G401 (cell line): ENCODE results near the gene MRPS6. TPM values are rescaled to one million over a fixed set of nuclear protein-coding genes. Genes with fewer than 3 reads are reported as not detected.

ENCODE experiments used
- DNase-seq: peaks from one replicate; pipeline ENCODE4 v3.0.0-alpha.2; 2015; ENCODE audit warnings: low spot score
- in situ Hi-C: cut with HindIII; loops from 2 replicates; pipeline ENCODE4 v1.10.0; 2016; ENCODE audit warnings: low sequenced_read_pairs, mixed read lengths
- total RNA-seq: library from RNA; depleted of rRNA; stranded (reverse); fragments of >200 nt; shearing (Covaris generic); gene quantifications from 2 replicates; pipeline ENCODE4 v1.2.3, GENCODE V29; 2014

MRPS6 gene
- total RNA-seq, 1 experiment from 2014 or later = 118 TPM

DNA sequence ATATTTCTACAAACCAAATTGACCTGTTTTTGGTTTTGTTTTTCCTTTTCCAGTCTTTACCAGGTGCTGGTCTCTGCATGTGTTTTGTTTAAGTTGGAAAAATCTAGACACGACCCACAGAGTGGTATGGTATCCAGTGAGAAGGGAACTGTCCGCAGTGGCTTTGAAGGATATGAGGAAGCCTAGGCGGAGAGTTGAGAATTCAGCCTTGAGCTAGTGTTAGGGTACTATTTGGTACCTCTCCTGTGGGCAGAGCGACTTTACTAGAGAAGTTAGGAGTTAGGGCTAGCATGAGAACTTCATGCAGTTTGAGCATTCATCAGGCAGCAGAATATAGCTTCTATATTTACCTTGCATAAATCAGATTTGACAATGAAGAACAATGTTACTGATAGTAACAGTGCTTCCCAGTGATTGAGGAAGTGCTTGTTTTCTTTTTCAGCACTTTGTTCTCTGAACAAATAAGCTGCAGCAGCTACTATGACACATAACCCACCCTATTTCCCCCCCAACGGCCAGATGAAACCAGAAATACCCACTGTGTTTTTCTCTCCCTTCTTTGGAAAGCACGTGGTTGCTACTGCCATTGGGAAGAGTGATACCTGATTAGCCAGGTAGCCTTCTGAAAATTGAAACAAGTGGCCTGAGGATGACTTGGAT, 19.0 kb downstream of the MRPS6 start:
- DNase-seq = no peak
- in situ Hi-C loops = no loop called here

DNA sequence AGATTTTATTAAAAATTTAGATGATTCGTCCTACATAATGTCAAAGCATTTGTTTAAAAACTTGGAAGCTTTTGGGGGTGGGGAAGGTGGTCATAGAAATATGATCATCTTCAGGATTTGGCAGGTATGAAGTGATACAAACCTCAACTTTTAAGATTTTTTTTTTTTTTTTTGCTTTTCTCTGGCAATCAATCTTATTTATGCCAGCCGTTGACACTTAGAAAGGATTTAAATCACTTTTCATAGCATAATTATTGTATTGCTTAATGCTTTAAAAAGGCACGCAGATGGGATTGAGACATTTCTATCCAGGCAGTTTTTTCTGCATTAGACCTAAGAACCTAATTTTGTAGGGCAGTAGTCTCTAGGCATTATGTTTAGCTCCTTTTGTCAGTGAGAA, 19.7 kb downstream of the MRPS6 start:
- no peak for DNase-seq
- in situ Hi-C loops = no loop called here

DNA sequence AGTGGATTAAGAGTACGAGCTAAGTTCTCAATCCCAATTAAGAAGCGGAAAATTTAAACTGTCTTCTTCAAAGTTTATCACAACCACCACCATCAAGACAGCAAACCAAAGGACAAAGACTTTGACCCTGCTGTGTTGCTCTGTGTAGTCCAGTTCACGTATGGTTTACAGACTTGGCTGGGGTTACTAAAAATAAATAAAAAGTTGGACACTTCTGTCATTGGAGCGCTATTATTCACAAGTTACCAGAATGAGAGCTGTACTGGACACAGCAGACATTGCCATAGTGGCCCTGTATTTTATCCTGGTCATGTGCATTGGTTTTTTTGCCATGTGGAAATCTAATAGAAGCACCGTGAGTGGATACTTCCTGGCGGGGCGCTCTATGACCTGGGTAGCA, 21.6 kb downstream of the MRPS6 start:
- in situ Hi-C loops = no loop called here
- no peak for DNase-seq

DNA sequence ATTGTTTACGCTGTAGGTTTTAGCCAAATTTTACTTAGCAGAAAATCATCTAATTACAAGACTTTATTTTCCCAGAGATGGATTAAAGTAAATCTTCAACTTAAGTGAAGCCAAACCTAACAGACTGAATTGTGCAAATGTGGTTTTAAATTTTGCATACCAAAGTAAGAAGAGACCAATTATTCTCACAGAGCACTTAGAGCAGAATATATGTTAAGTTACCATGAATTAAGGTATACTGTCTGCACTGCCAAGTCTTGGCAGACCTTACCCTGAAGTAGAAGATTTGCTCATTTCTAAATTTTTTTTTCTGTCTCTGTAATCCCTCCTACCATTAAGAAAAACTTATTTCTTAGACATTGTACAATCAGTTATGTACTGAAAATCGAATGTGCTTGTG, 24.1 kb downstream of the MRPS6 start:
- in situ Hi-C loops = no loop called here
- DNase-seq = no peak

DNA sequence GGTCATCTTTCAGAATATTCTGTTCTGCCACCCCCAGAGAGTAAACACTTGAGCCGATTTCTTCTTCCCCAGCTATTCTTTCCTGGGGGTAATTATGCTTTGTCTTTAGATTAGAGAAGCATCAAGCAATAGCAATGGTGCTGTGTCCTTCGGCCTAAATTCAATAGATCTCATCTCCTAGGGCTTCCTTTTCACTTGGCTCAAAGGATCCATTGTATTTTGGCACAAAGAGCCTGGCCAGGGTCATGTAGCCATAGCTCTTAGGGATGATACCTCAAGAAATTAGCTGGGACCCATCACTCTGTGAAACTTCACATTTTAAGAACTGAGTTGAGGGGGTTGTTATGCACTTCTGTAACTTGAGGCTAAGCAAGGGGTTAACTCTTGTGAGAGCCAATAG, 27.0 kb downstream of the MRPS6 start:
- in situ Hi-C loops = no loop called here
- no peak for DNase-seq

DNA sequence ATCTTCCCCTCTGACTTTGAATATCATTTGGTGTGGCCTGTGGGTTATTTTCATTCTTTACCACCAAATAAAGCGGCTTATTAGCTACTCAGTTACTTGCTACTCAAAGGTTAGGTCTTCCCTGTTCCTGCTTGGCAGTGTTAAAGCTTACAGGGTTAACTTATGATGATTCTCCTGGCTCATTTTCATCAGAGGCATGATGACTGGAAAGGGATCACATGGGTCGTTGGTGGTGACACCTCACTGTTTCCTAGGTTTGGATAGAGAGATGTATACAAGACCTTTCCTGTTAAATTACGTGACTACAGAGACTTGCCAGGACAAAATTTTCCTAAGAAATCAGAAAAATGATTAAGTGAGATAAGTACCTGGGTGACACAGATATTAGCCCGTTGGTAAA, 27.4 kb downstream of the MRPS6 start:
- in situ Hi-C loops = no loop called here

DNA sequence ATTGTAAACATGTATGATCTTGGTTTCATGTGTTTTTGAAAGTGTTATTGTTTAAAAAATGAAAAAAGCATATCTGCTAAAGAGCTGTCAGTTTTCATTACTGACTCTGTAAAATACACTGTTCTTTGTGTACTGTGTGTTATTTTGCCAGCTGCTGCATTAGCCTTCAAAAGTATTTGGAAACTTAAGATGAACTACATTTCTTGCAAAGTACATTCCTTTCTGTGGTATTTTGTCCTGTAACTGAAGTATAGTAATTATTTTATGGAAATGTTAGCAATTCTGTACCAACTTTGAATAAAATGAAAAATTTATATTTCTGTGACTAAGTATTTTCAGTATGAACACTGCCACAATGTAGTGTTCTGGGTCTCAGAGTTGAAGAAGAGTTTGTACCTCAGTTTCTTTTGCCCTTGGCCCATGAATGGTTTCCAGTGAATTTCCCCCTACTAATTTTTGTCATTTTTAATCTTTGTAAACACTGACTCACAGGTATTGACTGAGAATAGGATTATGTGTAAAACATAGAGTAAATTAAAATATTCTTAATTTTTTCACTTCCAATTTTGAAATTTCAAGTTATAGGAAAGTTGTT, 32.7 kb downstream of the MRPS6 start:
- no peak for DNase-seq
- in situ Hi-C loops = no loop called here

More for the DNA sequence above, 27.4 kb downstream of the MRPS6 start:
- no peak for DNase-seq

DNA sequence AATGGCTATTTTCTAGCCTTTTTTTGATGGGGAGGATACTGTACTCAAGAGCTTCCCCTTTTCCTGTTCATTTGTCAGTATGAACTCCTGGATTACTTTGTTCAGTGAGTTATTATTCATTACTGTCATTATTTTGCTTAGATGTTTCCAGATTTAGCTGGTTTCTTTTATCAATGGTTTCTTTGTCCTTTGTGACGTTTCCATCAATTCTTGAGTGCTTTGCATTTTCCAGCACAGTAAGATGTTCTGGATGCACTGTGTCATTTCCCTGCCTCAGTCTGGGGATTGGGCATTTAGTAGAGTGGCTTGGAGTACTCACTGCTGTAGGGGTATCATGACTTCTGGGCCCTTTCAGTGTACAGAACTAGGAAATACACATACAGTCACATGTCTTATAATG, 34.2 kb downstream of the MRPS6 start:
- in situ Hi-C loops = no loop called here

DNA sequence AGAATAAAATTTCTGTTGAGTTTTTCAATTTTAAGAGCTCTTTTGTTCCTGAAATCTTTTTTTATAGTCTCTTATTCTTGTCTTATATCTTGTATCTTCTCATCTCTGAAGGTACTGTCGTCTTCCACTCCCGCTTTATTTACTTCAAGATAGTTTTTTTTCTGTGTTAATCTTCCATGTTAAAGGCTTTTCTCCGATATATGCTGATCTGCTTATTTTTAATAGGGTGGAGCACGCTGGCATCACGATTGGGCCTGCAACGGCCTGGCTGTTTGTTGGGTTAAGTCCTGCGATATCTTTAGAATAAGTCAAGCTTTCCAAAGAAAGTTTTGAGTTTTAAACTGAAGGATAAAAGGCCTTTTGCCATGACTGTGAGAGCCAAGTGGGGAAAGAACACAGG, 35.7 kb downstream of the MRPS6 start:
- in situ Hi-C loops = no loop called here
- DNase-seq = no peak

More for the DNA sequence above, 34.2 kb downstream of the MRPS6 start:
- no peak for DNase-seq

DNA sequence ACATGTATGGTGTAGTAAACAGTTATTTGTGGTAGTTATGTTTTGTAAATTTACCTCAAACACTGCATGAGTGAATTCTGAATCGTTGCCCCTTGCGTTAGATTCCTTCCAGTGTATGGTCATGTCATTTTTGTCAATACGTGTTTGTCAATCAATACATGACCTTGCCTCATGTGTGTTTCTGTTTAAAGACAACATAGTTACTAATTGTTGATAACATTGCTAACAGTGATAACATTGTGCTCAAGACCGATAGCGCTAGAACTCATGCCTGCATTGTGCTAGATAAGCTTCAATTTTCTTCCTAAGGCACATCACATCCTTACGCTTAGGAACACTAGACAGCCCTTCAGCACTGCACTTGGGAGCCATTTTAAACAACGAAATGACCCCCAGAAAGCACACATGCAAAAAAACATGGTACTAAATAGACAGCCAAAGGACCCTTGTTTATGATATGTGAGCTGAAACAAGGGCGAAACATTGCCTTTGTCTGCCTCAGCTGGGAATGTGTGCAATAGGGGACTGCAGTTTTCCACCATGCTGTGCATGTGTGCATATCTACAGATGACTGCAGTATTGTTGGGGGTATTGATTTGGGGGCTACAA, 37.3 kb downstream of the MRPS6 start:
- DNase-seq = no peak
- in situ Hi-C loops = no loop called here

DNA sequence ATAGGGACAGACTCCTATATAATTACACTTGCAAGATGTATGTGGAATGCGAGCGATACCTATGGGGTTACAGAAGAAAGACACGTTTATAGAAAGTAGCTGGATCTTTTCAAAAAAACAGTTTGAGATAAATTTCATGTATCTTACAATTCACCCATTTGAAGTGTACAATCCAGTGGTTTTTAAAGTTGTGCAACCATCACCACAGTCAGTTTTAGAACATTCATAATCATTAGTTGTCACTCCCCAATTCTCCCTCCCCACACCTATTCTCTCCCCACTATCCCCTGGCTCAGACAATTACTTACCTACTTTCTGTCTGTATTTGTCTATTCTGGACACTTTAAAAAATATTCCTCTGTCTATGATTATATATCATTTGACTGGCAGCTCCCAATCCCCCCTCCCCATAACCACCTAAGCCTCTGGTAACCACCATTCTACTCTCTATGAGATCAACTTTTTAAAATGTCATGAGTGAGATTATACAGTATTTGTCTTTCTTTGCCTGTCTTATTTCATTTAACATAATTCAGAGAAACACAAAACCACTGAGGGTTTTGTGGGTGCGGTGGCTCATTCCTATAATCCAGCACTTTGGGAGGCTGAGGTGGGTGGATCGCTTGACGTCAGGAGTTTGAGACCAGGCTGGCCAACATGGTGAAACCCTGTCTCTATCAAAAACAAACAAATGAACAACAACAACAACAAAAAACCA, 39.1 kb downstream of the MRPS6 start:
- DNase-seq = no peak
- in situ Hi-C loops = no loop called here

DNA sequence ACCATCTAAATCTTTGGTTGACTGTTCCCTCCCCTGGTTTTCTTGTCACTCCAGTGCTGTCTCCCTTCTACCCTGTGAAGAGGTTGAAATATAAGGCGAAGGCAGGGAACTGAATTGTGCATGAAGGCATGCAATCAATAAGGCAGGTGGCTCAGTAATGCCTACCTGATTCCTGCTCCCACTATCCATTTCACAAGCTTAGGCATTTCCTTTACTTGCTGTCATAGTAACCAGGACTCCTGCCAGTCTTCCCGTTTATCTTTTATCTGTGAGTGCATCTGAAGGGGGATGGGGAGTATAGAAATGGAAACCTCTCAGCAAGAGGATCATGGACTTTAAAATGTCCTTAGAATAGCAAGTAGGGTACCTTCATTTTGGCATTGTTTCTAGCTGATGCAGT, 40.5 kb downstream of the MRPS6 start:
- in situ Hi-C loops = no loop called here
- DNase-seq = no peak

DNA sequence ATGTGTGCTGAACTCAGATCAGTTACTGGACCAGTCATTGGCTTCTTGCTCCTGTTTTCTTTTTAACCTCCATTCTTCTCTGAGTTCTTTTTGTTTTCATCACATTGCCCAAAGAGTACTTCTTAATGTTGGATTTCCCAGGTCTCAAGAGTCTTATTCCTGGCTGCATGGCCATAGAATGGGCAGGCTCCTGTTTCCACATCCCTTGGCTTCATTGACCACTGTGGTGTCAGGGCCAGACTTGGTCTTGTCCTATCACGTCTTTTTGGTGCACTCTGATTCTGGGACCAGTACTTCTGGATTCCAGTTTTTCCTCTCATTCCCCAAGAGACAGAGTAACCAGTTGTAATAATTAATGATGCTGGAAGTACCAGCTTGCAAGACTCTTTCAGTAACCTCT, 41.8 kb downstream of the MRPS6 start:
- DNase-seq = no peak
- in situ Hi-C loops = no loop called here

DNA sequence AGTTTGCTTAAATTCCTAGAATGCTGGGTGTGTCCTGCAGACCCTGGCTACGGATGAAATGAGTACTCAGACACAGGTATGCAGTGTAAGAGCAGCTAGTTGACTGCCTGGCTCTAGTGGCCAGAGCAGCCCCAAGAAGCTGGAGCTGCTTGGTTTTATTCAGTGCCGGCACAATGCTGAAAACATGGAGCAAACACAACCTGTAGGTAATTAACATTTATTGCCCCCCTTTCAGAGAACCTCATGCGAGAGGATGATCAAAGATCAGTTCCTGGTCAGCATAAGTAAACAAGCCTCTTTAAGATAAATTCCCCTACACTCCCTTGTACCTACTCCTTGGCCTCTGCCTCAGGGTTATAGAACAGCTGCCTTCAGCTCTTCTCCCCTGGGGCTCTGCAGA, 43.2 kb downstream of the MRPS6 start:
- in situ Hi-C loops = no loop called here
- DNase-seq = no peak

DNA sequence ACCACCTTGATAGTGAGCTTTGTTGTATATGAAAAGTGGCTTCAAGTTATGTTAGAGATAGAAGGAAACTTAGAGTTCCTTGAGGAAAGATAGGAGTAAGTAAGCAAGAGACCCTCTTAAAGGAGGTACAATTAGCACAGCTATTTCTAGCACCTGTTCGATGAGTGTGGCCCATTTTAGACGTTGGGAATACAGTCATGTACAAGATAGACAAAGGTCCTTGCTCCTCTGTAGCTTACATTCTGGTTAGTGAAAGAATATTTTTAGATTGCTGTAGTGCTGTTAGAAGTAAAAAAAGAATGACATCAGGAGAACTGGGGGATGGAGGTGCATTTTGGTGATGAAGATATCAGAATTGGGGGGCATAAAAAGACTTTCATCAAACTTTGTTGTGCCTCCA, 47.5 kb downstream of the MRPS6 start:
- in situ Hi-C loops = no loop called here
- no peak for DNase-seq

DNA sequence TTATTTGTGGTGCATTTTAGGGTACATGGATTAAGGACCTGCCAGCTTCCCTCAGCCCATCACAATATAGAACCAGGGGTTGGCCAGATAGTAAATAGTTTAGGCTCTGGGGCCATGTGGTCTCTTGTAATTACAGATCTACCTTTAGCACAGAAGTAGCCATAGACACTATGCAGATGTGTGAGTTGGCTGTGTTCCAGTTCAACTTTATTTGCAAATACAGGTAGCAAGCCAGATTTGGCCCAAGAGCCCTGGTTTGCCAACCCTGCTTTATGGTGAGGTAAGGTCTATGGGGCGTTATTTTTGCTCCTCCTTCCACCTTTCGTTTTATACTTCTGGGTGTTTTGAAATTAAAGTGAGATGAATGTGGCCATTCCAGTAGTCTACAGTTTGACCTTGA, 48.7 kb downstream of the MRPS6 start:
- in situ Hi-C loops = no loop called here
- DNase-seq = no peak

DNA sequence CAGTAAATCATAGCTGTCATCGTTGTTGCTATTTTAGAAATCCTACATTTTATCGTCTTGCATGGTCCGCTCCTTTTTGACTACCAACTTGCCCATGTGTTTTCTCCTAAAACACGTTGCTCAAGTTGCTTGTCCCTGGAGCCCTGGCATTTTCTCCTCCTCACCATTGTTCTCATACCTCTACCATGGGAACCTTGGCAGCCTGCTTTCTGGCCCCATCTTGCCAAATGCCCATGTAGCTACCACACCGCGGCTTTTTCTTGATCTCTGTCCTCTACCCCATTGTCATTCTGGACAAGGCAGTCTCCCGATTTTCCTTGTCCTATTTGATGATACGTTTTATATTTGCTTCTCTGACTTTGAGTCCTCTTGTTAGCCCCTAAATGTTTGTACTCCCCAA, 50.2 kb downstream of the MRPS6 start:
- DNase-seq = no peak
- in situ Hi-C loops = no loop called here

DNA sequence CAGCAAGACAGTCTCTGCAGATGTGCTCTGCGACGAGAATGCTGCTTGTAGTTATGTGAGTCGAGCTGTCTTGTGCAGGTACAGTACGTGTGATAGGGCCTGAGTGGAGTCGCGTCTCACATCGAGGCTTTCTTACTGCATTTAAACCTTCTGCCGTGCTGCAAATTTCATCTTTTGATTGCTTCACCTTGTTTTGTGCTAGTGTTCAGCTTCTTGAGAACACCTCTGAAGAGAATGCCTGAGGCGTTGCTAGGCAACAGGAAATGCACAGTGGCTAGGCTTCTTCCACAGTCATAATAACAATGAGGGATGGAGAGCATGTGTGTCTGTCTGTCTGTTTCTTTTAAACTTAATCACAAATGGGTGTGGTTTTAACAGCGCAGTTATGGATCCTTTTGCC, 52.9 kb downstream of the MRPS6 start:
- no peak for DNase-seq
- in situ Hi-C loops = no loop called here

DNA sequence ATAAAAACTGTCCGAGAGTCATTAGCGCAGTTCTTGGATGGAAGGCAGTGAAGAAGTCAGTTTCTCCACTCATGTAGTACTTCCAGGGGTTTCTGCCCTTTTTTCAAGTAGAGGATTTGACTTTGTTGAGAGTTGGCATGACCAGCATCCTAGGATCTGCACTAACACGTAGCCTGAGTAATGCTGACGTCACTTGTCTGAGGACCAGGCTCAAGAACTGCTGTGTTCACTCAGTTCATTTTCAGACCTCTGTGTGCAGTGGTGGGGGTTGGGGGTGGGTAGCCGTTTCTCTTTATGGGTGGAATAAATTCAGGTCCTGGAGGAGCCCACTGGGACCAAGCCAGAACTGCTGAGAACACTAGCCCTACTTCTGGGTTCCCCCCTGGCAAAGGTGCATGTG, 53.3 kb downstream of the MRPS6 start:
- no peak for DNase-seq
- in situ Hi-C loops = no loop called here

DNA sequence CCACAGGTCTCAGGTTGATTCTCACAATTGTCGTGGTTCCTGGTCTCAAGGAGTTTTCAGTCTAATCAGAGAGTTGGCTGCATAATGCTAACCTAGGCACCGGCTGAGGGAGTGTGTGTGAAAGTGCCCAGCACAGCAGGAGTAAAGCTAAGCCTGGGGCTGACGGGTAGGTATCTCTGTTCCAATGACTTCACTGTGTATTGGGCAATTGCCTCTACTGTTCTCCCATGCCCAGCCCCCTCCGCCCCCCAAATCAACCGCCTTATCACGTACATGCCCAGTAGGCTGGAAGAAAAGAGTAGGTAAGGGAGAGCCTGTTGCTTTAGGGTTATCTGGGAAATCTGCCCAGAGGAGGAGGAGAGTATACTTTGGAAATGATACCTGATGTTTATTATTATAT, 54.7 kb downstream of the MRPS6 start:
- in situ Hi-C loops = no loop called here
- no peak for DNase-seq
